HL-60 (cell line): ENCODE data around the gene TIGD4.

Source experiments
- CTCF ChIP-seq: IDR thresholded peaks from one replicate; pipeline ENCODE4 v1.5.1; 2011; ENCODE audit warnings: low read length, control low read depth, inconsistent platforms; ENCODE audit not compliant: insufficient read depth
- GABPA ChIP-seq: IDR thresholded peaks from 2 replicates; pipeline ENCODE4 v1.6.1; 2012; ENCODE audit warnings: low read depth
- POLR2AphosphoS5 ChIP-seq: IDR thresholded peaks from 2 replicates; pipeline ENCODE4 v1.6.1; 2012; ENCODE audit warnings: low read depth
- SPI1 ChIP-seq: IDR thresholded peaks from 2 replicates; pipeline ENCODE4 v1.6.1; 2012; ENCODE audit warnings: low read depth, mild to moderate bottlenecking, borderline replicate concordance

- TF ChIP-seq CTCF (no peak), SPI1 (peak; percentile 90), POLR2AphosphoS5 (no peak), GABPA (no peak)
These were observed 51.7 kb downstream of the TIGD4 start for GRCh38 chr4:152727784-152728183.
